HG02678 (cell line): ENCODE results near the gene RSU1.

Experiments
- ATAC-seq: cut with Tn5 transposase; IDR thresholded peaks from one replicate; pipeline ENCODE4 v1.9.1; 2021; ENCODE audit warnings: mild to moderate bottlenecking, moderate library complexity; ENCODE audit not compliant: unreplicated experiment

RSU1 gene

GRCh38 chr10:16822726-16823360, 5.6 kb upstream of the RSU1 start:
- no peak for ATAC-seq

- no peak for ATAC-seq
These were observed 4.8 kb upstream of the RSU1 start for GRCh38 chr10:16822027-16822426.

- ATAC-seq: no peak
These were observed 3.2 kb upstream of the RSU1 start for GRCh38 chr10:16820421-16820820.

- no peak for ATAC-seq
These were observed 2.8 kb upstream of the RSU1 start for GRCh38 chr10:16820018-16820417.

GRCh38 chr10:16819436-16819835, 2.2 kb upstream of the RSU1 start:
- no peak for ATAC-seq

GRCh38 chr10:16819026-16819425, 1.8 kb upstream of the RSU1 start:
- no peak for ATAC-seq

- no peak for ATAC-seq
These were observed 447 bp downstream of the RSU1 start for GRCh38 chr10:16816830-16817124.

GRCh38 chr10:16816171-16816570, 1.1 kb downstream of the RSU1 start:
- no peak for ATAC-seq

GRCh38 chr10:16814012-16814411, 3.2 kb downstream of the RSU1 start:
- no peak for ATAC-seq

- no peak for ATAC-seq
These were observed 4.5 kb downstream of the RSU1 start for GRCh38 chr10:16812676-16813075.

- no peak for ATAC-seq
These were observed 5.5 kb downstream of the RSU1 start for GRCh38 chr10:16811765-16812164.

- no peak for ATAC-seq
These were observed 5.9 kb downstream of the RSU1 start for GRCh38 chr10:16811292-16811691.

GRCh38 chr10:16809074-16809718, 8.0 kb downstream of the RSU1 start:
- peak; percentile 78 for ATAC-seq

- no peak for ATAC-seq
These were observed 13.1 kb downstream of the RSU1 start for GRCh38 chr10:16804123-16804522.

GRCh38 chr10:16803464-16803863, 13.8 kb downstream of the RSU1 start:
- no peak for ATAC-seq

- ATAC-seq: peak; percentile 91
These were observed 17.6 kb downstream of the RSU1 start for GRCh38 chr10:16799621-16800020.

GRCh38 chr10:16798571-16798970, 18.7 kb downstream of the RSU1 start:
- no peak for ATAC-seq

- ATAC-seq: no peak
These were observed 21.7 kb downstream of the RSU1 start for GRCh38 chr10:16795410-16796073.

GRCh38 chr10:16794005-16794404, 23.2 kb downstream of the RSU1 start:
- ATAC-seq: no peak

- no peak for ATAC-seq
These were observed 24.5 kb downstream of the RSU1 start for GRCh38 chr10:16792675-16793074.

GRCh38 chr10:16789765-16790164, 27.5 kb downstream of the RSU1 start:
- ATAC-seq: no peak

- no peak for ATAC-seq
These were observed 28.0 kb downstream of the RSU1 start for GRCh38 chr10:16789261-16789660.

- no peak for ATAC-seq
These were observed 28.4 kb downstream of the RSU1 start for GRCh38 chr10:16788778-16789177.
